H9 (cell line): ENCODE results near the gene STMN1. TPM values are rescaled to one million over a fixed set of nuclear protein-coding genes. Genes with fewer than 3 reads are reported as not detected.

ENCODE experiments used
- DNase-seq: peaks from one replicate; pipeline ENCODE4 v3.0.0-alpha.2; 2017
- H2AFZ ChIP-seq: one replicate; pipeline ENCODE4 v1.6.1; 2013; ENCODE audit warnings: mild to moderate bottlenecking, low read length, control low read depth, moderate library complexity
- H2AK5ac ChIP-seq: 2 replicates; pipeline ENCODE4 v1.6.1; 2013; ENCODE audit warnings: low read length, control low read depth, mixed read lengths; ENCODE audit not compliant: insufficient read length
- H2BK120ac ChIP-seq: one replicate; pipeline ENCODE4 v1.6.1; 2013; ENCODE audit warnings: low read depth, mild to moderate bottlenecking, low read length, control low read depth, inconsistent platforms; ENCODE audit not compliant: poor library complexity, severe bottlenecking
- H2BK12ac ChIP-seq: 2 replicates; pipeline ENCODE4 v1.6.1; 2013; ENCODE audit warnings: low read length, control low read depth, mixed read lengths, low read depth; ENCODE audit not compliant: insufficient read length
- H2BK15ac ChIP-seq: 2 replicates; pipeline ENCODE4 v1.6.1; 2013; ENCODE audit warnings: low read depth, low read length, control low read depth
- H2BK20ac ChIP-seq: one replicate; pipeline ENCODE4 v1.6.1; 2013; ENCODE audit warnings: low read depth, mild to moderate bottlenecking, low read length, control low read depth, inconsistent platforms; ENCODE audit not compliant: poor library complexity, severe bottlenecking
- H2BK5ac ChIP-seq: 2 replicates; pipeline ENCODE4 v1.6.1; 2013; ENCODE audit warnings: low read length, control low read depth, mixed read lengths; ENCODE audit not compliant: insufficient read length
- H3K14ac ChIP-seq: 2 replicates; pipeline ENCODE4 v1.6.1; 2013; ENCODE audit warnings: low read length, control low read depth; ENCODE audit not compliant: insufficient read depth
- H3K18ac ChIP-seq: 2 replicates; pipeline ENCODE4 v1.6.1; 2013; ENCODE audit warnings: low read depth, mild to moderate bottlenecking, mixed read lengths, low read length, control low read depth; ENCODE audit not compliant: insufficient read length
- H3K23ac ChIP-seq: 2 replicates; pipeline ENCODE4 v1.6.1; 2013; ENCODE audit warnings: low read length, control low read depth, mixed read lengths, low read depth; ENCODE audit not compliant: insufficient read length
- H3K23me2 ChIP-seq: 2 replicates; pipeline ENCODE4 v1.6.1; 2013; ENCODE audit warnings: low read depth, mild to moderate bottlenecking, mixed read lengths, low read length, control low read depth; ENCODE audit not compliant: insufficient read length, poor library complexity, severe bottlenecking
- H3K27ac ChIP-seq: 2 replicates; pipeline ENCODE4 v1.5.1; 2013; ENCODE audit warnings: low read length, control low read depth, mixed read lengths, low read depth; ENCODE audit not compliant: insufficient read length
- H3K27me3 ChIP-seq: 2 replicates; pipeline ENCODE4 v1.6.1; 2013; ENCODE audit warnings: low read length, control low read depth, inconsistent platforms; ENCODE audit not compliant: insufficient read depth
- H3K4ac ChIP-seq: 2 replicates; pipeline ENCODE4 v1.6.1; 2013; ENCODE audit warnings: low read depth, mild to moderate bottlenecking, control low read depth, inconsistent platforms, low read length, moderate library complexity
- H3K4me1 ChIP-seq: 2 replicates; pipeline ENCODE4 v1.6.1; 2013; ENCODE audit warnings: low read length, control low read depth, inconsistent platforms; ENCODE audit not compliant: insufficient read depth
- H3K4me2 ChIP-seq: 2 replicates; pipeline ENCODE4 v1.6.1; 2013; ENCODE audit warnings: low read length, control low read depth, mixed read lengths; ENCODE audit not compliant: insufficient read length, insufficient read depth
- H3K56ac ChIP-seq: 2 replicates; pipeline ENCODE4 v1.6.1; 2013; ENCODE audit warnings: low read depth, mild to moderate bottlenecking, mixed read lengths, low read length, control low read depth; ENCODE audit not compliant: insufficient read length
- H3K79me1 ChIP-seq: 2 replicates; pipeline ENCODE4 v1.6.1; 2013; ENCODE audit warnings: low read depth, mild to moderate bottlenecking, moderate library complexity, low read length, control low read depth, inconsistent platforms; ENCODE audit not compliant: insufficient read depth, poor library complexity, severe bottlenecking
- H3K79me2 ChIP-seq: 2 replicates; pipeline ENCODE4 v1.6.1; 2013; ENCODE audit warnings: low read length, control low read depth, inconsistent platforms; ENCODE audit not compliant: insufficient read depth
- H3K9ac ChIP-seq: 2 replicates; pipeline ENCODE4 v1.6.1; 2013; ENCODE audit warnings: low read length, control low read depth, mixed read lengths; ENCODE audit not compliant: insufficient read length; ENCODE audit errors: extremely low read depth
- H3K9me3 ChIP-seq: one replicate; pipeline ENCODE4 v1.6.1; 2013; ENCODE audit warnings: low read depth, low read length, inconsistent platforms; ENCODE audit not compliant: control insufficient read depth
- H3T11ph ChIP-seq: one replicate; pipeline ENCODE4 v1.6.1; 2013; ENCODE audit warnings: mild to moderate bottlenecking, low read length, control low read depth, inconsistent platforms
- H4K20me1 ChIP-seq: one replicate; pipeline ENCODE4 v1.6.1; 2013; ENCODE audit not compliant: control insufficient read depth, insufficient read length, insufficient read depth
- H4K5ac ChIP-seq: 2 replicates; pipeline ENCODE4 v1.6.1; 2013; ENCODE audit warnings: low read depth, mild to moderate bottlenecking, mixed read lengths, low read length, control low read depth; ENCODE audit not compliant: insufficient read length
- H4K8ac ChIP-seq: replicated peaks from 2 replicates; pipeline ENCODE4 v1.6.1; 2013; ENCODE audit warnings: low read length, control low read depth, mixed read lengths, low read depth; ENCODE audit not compliant: insufficient read length
- H4K91ac ChIP-seq: 2 replicates; pipeline ENCODE4 v1.6.1; 2013; ENCODE audit warnings: low read depth, mild to moderate bottlenecking, moderate library complexity, mixed read lengths, low read length, control low read depth; ENCODE audit not compliant: insufficient read length
- H3K27ac Mint-ChIP-seq, 3 experiments: 2 replicates in 2 of 3; 3 replicates in 1 of 3; pipeline ENCODE4 v1.8.0; 2020 to 2021; ENCODE audit warnings: mixed read lengths in 3 of 3, mild to moderate bottlenecking in 1 of 3, moderate library complexity in 1 of 3
- H3K27me3 Mint-ChIP-seq: 2 replicates; pipeline ENCODE4 v1.8.0; 2021; ENCODE audit warnings: low read depth, mild to moderate bottlenecking, moderate library complexity, mixed read lengths
- H3K36me3 Mint-ChIP-seq, 3 experiments: 2 replicates in 2 of 3; 3 replicates in 1 of 3; pipeline ENCODE4 v1.8.0; 2020 to 2021; ENCODE audit warnings: low read depth in 3 of 3, mixed read lengths in 3 of 3; ENCODE audit not compliant: insufficient read depth in 1 of 3
- H3K4me1 Mint-ChIP-seq, 2 experiments: 2 replicates each; pipeline ENCODE4 v1.8.0; 2020; ENCODE audit warnings: mixed read lengths in 2 of 2
- H3K4me3 Mint-ChIP-seq, 2 experiments: 2 replicates in 1 of 2; 3 replicates in 1 of 2; pipeline ENCODE4 v1.8.0; 2020 to 2021; ENCODE audit warnings: mild to moderate bottlenecking in 2 of 2, mixed read lengths in 2 of 2, moderate library complexity in 1 of 2
- H3K9me3 Mint-ChIP-seq, 2 experiments: 2 replicates in 1 of 2; 3 replicates in 1 of 2; pipeline ENCODE4 v1.8.0; 2020; ENCODE audit warnings: mild to moderate bottlenecking in 2 of 2, mixed read lengths in 2 of 2, moderate library complexity in 1 of 2
- CTCF ChIP-seq: fragments of 200-600 bp; sonication (generic); conservative IDR thresholded peaks from 3 replicates; pipeline ENCODE4 v1.8.0; 2021; ENCODE audit warnings: antibody characterized with exemption, mild to moderate bottlenecking
- WGBS: extraction: QIAGEN DNeasy Blood & Tissue Kit; methylation state at CpG from one replicate; pipeline ENCODE4 v1.1.7; 2013; ENCODE audit warnings: missing lambda C conversion rate, low lambda C conversion rate, mixed read lengths; ENCODE audit not compliant: insufficient read length; ENCODE audit errors: extremely low coverage; 5-methylcytosine and 5-hydroxymethylcytosine counted together
- total RNA-seq: library from RNA; stranded (reverse); gene quantifications from 2 replicates; pipeline ENCODE4 v1.2.1, GENCODE V29; 2021

Gene STMN1
- total RNA-seq, 1 experiment from 2014 or later = 500 TPM

- H3K4me2 ChIP-seq = no peak overlapping the region
Measured at GRCh38 chr1:25924454-25924853, 18.2 kb upstream of the STMN1 start.

More at GRCh38 chr1:25924454-25924853, 18.2 kb upstream of the STMN1 start:
- Histone ChIP-seq H3K27ac (no peak overlapping the region), H2BK5ac (no peak overlapping the region), H3K4ac (no peak overlapping the region), H3K27me3 (no peaks in the 10 kb centered on the region), H3K4me1 (peaks cover 2% of the 10 kb centered on the region; the same call in 1 of the 2 replicates), H3K23ac (no peak overlapping the region), H3K79me1 (no peaks in the 10 kb centered on the region), H3K9me3 (no peaks in the 10 kb centered on the region), H4K91ac (no peak overlapping the region), H2BK120ac (no peak overlapping the region), H2AFZ (no peak overlapping the region), H3K14ac (no peak overlapping the region), H3K23me2 (peaks cover 18% of the 10 kb centered on the region), H2AK5ac (no peak overlapping the region), H4K8ac (no peak overlapping the region), H3T11ph (no peak overlapping the region), H4K5ac (no peak overlapping the region), H3K9ac (no peak overlapping the region), H2BK20ac (no peak overlapping the region), H2BK15ac (no peak overlapping the region), H2BK12ac (no peak overlapping the region), H3K79me2 (no peaks in the 10 kb centered on the region), H3K18ac (no peak overlapping the region), H3K56ac (no peak overlapping the region), H4K20me1 (no peaks in the 10 kb centered on the region)
- TF ChIP-seq CTCF = no peak
- no peaks in the 10 kb centered on the region for H3K36me3 Mint-ChIP-seq
- H3K4me1 Mint-ChIP-seq = peaks cover 24 to 40% of the 10 kb centered on the region in 2 experiments
- H3K27me3 Mint-ChIP-seq = peaks cover 32% of the 10 kb centered on the region
- no peak overlapping the region for H3K27ac Mint-ChIP-seq
- H3K9me3 Mint-ChIP-seq = no peaks in the 10 kb centered on the region
- DNase-seq = no peak
- WGBS = no CpG with 5 or more reads among the region's 2 CpGs
- no peak overlapping the region for H3K4me3 Mint-ChIP-seq
